Stimulated activated CD8-positive, alpha-beta memory T cell treated with anti-CD3 and anti-CD28 coated beads, Interleukin-12 subunit alpha, Interleukin-12 subunit beta, amount 100 ng/mL, for 24 hours (primary cell): ENCODE data around the gene FNIP1.
"Not testable (repeated sequence)": the region's sequence is repeated elsewhere in the genome, so short reads cannot be mapped to it uniquely, and the experiment has no call there.

Source experiments
- DNase-seq: peaks from one replicate; pipeline ENCODE4 v3.0.0-alpha.2; 2020; ENCODE audit errors: extremely low read depth

FNIP1 gene

GRCh38 chr5:131749723-131750470, 46.9 kb downstream of the FNIP1 start:
- DNase-seq = no peak

GRCh38 chr5:131749138-131749537, 47.7 kb downstream of the FNIP1 start:
- no peak for DNase-seq

- DNase-seq = no peak
Observed at GRCh38 chr5:131747180-131748105, 49.4 kb downstream of the FNIP1 start.

- no peak for DNase-seq
Observed at GRCh38 chr5:131746423-131746822, 50.4 kb downstream of the FNIP1 start.

GRCh38 chr5:131745703-131746102, 51.1 kb downstream of the FNIP1 start:
- no peak for DNase-seq

GRCh38 chr5:131745155-131745554, 51.7 kb downstream of the FNIP1 start:
- no peak for DNase-seq

GRCh38 chr5:131740477-131740876, 56.3 kb downstream of the FNIP1 start:
- DNase-seq = no peak

GRCh38 chr5:131735393-131735792, 61.4 kb downstream of the FNIP1 start:
- DNase-seq = no peak

GRCh38 chr5:131734939-131735338, 61.9 kb downstream of the FNIP1 start:
- DNase-seq = not testable (repeated sequence)

- not testable (repeated sequence) for DNase-seq
Observed at GRCh38 chr5:131729292-131729691, 67.5 kb downstream of the FNIP1 start.

- not testable (repeated sequence) for DNase-seq
Observed at GRCh38 chr5:131724089-131724488, 72.7 kb downstream of the FNIP1 start.

- DNase-seq = no peak
Observed at GRCh38 chr5:131720714-131721113, 76.1 kb downstream of the FNIP1 start.

GRCh38 chr5:131719564-131719963, 77.3 kb downstream of the FNIP1 start:
- no peak for DNase-seq

- DNase-seq = no peak
Observed at GRCh38 chr5:131718487-131719014, 78.3 kb downstream of the FNIP1 start.

- not testable (repeated sequence) for DNase-seq
Observed at GRCh38 chr5:131717164-131717563, 79.7 kb downstream of the FNIP1 start.

GRCh38 chr5:131716650-131717049, 80.2 kb downstream of the FNIP1 start:
- DNase-seq = no peak

- no peak for DNase-seq
Observed at GRCh38 chr5:131710391-131710790, 86.4 kb downstream of the FNIP1 start.

GRCh38 chr5:131709043-131709442, 87.8 kb downstream of the FNIP1 start:
- DNase-seq = no peak

- DNase-seq = no peak
Observed at GRCh38 chr5:131706281-131706680, 90.5 kb downstream of the FNIP1 start.

- DNase-seq = no peak
Observed at GRCh38 chr5:131694926-131695325, 101.9 kb downstream of the FNIP1 start.

- DNase-seq = no peak
Observed at GRCh38 chr5:131693894-131694293, 102.9 kb downstream of the FNIP1 start.

GRCh38 chr5:131685516-131686171, 111.2 kb downstream of the FNIP1 start:
- no peak for DNase-seq
